Left ventricle myocardium superior (tissue), 1 donor: ENCODE results near the gene ECE2. TPM values are rescaled to one million over a fixed set of nuclear protein-coding genes. Genes with fewer than 3 reads are reported as not detected.

ENCODE experiments used
- ATAC-seq: fragments of 200-7000 bp; cut with Tn5 transposase; one replicate; pipeline ENCODE4 v1.9.1; 2020; ENCODE audit warnings: mild to moderate bottlenecking, moderate library complexity
- DNase-seq: peaks from one replicate; pipeline ENCODE4 v3.0.0-alpha.2; 2020
- intact Hi-C: fragments of 100-400 bp; cut with micrococcal nuclease; formaldehyde crosslinking; loops from one replicate; pipeline ENCODE4 v1.11.0; 2022
- long read RNA-seq: library from polyadenylated mRNA; unstranded; transcript quantifications from one replicate; pipeline ENCODE4 v2.0.0, GENCODE V29; 2021
- total RNA-seq: library from RNA; stranded (reverse); fragmentation: NEBNext Ultra II Directional; extraction: Animal tissue kit (Norgen Biotek cat#: 25700); gene quantifications from one replicate; pipeline ENCODE4 v1.2.1, GENCODE V29; 2021
- donor health status: DM: no; HTN: yes; CAD: no; lungs with severe emphysema.

Gene ECE2
- not detected for total RNA-seq
- long read RNA-seq: 0 reads

DNA sequence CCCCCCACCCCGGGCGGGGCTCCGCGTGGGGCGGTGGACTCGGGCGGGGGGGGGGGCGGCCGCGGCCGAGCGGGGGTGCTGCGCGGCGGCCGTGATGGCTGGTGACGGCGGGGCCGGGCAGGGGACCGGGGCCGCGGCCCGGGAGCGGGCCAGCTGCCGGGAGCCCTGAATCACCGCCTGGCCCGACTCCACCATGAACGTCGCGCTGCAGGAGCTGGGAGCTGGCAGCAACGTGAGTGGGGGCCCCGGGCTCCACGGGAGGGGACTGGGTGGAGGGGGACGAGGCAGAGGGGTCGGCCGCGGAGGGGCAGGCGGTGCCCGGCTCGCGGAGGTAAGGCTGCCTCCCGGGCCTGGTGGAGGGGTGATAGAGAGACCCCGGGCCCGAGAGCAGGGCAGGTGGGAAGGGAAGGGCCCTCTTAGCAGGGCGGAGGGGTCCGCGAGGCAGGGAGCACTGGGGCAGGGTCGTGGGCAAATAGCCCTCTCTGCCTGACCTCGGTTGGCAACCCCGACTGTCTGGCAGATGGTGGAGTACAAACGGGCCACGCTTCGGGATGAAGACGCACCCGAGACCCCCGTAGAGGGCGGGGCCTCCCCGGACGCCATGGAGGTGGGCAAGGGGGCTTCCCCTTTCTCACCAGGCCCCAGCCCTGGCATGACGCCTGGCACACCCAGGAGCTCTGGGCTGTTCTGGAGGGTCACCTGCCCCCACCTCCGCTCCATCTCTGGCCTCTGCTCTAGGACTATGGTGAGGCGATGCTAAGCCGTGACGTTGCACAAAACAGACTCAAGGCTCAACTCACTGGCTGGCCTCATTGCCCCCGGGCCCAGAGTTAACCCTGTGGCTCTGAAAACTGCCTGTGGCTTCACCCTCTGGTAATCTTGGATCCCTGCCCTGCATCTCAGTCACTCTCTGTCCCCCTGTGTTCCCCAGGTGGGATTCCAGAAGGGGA lies at the start of gene ECE2:
Gene ECE2 (plus strand): TSS at position 62 of the 950 bp plus-strand sequence. CDS start 132 bp downstream, at position 194.
- DNase-seq (peak; percentile 40), ATAC-seq (no peak)
- intact Hi-C loops: no loop called here

- ATAC-seq: peak; percentile 30
- DNase-seq: no peak
- intact Hi-C loops: no loop called here
Measured at GRCh38 chr3:184227481-184227935, 48.3 kb upstream of the ECE2 start.

DNA sequence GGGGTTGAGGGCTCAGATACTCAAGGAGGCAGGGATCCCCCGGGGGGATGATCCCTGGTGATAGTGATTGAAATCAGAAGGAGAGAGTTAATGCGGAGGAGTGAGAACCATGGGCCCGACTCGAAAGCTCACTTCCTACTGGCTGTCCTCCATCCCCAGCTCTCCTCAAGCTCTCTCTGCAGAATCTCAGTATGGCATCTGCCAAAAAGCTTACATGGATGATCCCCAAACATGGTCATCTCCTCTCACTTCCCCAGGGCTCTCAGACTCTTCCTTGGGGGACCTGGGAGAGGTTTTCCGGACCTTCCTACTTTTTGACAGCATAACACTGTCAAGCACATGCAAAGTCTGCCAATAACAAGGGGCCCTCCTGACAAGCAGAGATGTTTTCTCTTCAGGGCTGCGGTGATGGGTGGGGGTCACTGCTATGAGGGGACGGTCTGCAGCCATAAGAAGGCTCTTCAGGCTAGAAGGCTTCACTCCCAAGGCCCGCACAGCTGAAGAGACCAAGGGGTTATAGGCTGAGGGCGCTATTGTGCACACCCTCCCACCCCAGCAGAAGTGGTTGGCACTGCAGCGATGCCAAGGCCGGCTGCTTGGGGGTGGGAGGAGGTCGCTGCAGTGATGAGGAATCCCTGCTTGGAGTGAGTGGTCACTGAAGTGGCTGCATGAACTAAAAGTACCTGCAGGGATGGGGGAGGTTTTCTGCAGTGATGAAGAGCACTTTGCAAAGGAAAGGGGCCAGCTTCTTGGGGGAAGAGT lies 47.3 kb upstream of the ECE2 start:
- intact Hi-C loops: no loop called here
- no peak for ATAC-seq
- DNase-seq: no peak

- DNase-seq (peak; percentile 77), ATAC-seq (peak; percentile 96)
- intact Hi-C loops: no loop called here
Measured at GRCh38 chr3:184229394-184230080, 46.3 kb upstream of the ECE2 start, which contains the start of gene VWA5B2. VWA5B2 (plus strand) TSS chr3:184229585; CDS start chr3:184230529, 944 bp downstream.

- ATAC-seq: no peak
- intact Hi-C loops: no loop called here
- no peak for DNase-seq
Measured at GRCh38 chr3:184230081-184230602, 45.7 kb upstream of the ECE2 start.

- intact Hi-C loops: no loop called here
- ATAC-seq: no peak
- no peak for DNase-seq
Measured at GRCh38 chr3:184230603-184231528, 45.0 kb upstream of the ECE2 start.

DNA sequence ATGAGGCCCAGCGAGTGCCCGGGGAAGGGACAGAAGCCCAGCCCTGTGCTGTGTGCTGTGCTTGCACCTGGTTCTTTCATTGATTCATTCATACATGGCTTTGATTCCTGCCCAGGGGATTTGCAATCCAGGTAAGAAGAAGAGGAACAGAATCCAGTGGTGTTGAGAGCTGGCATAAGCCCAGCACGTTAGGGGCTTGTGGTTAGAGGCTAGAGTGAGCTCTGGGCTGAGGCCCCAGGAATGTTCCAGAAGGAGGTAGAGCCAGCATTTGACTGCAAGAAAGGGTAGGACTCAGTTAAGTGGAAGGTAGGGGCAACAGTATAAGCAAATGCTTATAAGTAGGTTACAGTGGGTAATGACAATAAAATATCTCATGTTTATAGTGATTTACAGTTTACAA lies 44.2 kb upstream of the ECE2 start:
- intact Hi-C loops: no loop called here
- no peak for DNase-seq
- ATAC-seq: no peak

DNA sequence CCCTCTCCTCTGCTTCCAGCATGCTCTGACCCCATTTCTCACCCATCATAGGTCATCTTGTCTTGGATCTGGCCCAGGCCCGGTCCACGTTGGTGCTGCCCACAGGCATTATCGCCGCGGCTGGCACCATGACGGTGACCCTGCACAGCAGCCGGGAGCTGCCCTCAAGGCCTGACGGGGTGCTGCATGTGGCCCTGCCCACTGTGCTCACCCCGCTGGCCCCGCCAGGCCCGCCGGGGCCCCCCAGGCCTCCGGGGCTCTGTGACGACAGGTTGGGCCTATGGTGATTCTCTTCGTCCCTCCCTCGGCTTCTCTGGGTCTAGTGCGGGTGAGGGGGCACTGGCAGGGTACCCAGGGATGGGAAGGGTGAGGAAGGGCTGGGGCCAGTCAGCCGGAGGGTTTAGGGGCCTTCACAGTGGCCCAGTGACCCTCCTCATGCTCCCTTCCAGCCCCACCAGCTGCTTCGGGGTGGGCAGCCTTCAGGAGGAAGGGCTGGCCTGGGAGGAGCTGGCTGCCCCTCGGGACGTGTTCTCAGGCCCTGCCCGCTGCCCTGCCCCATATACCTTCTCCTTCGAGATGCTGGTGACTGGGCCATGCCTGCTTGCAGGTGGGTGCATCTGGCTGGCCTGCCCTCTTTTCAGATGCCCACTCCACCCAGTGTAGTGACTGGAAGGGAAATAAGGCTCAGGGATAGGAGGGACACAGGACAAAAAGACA lies 42.5 kb upstream of the ECE2 start:
- intact Hi-C loops: no loop called here
- DNase-seq (no peak), ATAC-seq (no peak)

- ATAC-seq (no peak), DNase-seq (peak; percentile 44)
- intact Hi-C loops: no loop called here
Measured at GRCh38 chr3:184234224-184234623, 41.6 kb upstream of the ECE2 start.

- intact Hi-C loops: no loop called here
- DNase-seq: no peak
Measured at GRCh38 chr3:184234671-184235380, 41.0 kb upstream of the ECE2 start.

GRCh38 chr3:184235381-184236032 lies 40.3 kb upstream of the ECE2 start:
- intact Hi-C loops: no loop called here
- DNase-seq: no peak
- no peak for ATAC-seq

More at GRCh38 chr3:184234671-184235380, 41.0 kb upstream of the ECE2 start:
- ATAC-seq: no peak

DNA sequence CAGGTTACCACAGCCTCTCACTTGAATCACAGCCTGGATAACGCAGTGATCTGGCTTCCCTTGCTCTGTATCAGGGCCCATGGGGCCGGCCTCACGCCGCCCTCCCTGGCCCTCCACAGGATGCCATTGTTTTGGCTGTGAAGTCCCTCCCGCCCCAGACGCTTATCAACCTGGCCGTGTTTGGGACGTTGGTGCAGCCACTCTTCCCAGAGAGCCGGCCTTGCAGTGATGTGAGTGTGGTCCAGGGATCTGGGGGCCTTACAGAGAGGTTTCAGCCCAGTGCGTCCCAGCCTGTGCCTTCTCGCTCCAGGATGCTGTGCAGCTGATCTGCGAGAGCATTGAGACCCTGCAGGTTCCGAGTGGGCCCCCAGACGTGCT lies 39.8 kb upstream of the ECE2 start:
- intact Hi-C loops: no loop called here
- ATAC-seq (no peak), DNase-seq (no peak)

- ATAC-seq (no peak), DNase-seq (no peak)
- intact Hi-C loops: no loop called here
Measured at GRCh38 chr3:184236636-184237035, 39.2 kb upstream of the ECE2 start.

- ATAC-seq (no peak), DNase-seq (no peak)
- intact Hi-C loops: no loop called here
Measured at GRCh38 chr3:184237211-184237610, 38.6 kb upstream of the ECE2 start.

DNA sequence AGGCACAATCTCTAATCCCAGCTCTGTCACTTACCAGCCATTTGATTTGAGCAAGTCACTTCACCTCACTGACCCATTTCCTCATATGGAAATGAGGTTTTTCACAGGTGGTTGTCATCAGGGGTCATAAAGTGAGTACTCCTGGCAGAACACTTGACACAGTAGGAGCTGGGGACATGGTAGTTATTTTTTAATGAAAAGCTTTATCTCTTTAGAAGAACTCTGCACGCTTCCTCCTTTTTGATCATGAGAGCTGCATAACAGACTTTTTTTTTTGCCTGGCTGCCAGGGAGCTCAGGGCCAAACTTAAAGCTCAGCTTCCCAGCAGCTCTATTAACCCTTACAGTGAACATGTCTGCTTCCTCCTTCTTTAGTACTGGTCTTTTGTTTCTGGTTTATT lies 38.0 kb upstream of the ECE2 start:
- DNase-seq (no peak), ATAC-seq (no peak)
- intact Hi-C loops: no loop called here

DNA sequence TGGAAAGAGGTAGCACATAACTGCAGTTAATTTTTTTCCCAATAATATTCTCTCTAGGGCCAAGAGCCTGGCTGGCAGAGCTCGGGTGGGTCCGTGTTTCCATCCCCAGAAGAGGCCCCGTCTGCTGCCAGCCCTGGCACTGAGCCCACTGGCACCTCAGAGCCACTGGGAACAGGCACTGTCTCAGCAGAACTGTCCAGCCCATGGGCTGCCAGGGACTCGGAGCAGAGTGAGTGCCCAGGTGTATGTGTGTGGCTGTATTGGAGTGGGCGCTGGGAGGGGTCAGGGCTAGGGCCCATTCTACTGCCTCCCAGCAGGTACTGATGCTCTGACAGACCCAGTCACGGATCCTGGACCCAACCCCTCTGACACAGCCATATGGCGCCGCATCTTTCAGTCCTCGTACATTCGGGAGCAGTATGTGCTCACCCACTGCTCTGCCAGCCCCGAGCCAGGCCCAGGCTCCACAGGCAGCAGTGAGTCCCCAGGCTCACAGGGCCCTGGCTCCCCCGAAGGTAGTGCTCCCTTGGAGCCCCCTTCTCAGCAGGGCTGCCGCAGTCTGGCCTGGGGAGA lies 37.5 kb upstream of the ECE2 start:
- intact Hi-C loops: no loop called here
- no peak for DNase-seq
- ATAC-seq: no peak
